Ascending aorta (tissue), 2 donors: ENCODE data around the gene NLK. TPM values are rescaled to one million over a fixed set of nuclear protein-coding genes. Genes with fewer than 3 reads are reported as not detected.

Experiments
- DNase-seq, 2 donors: peaks; one replicate each; pipeline ENCODE4 v3.0.0-alpha.2; 2019; ENCODE audit warnings: low spot score in 2 of 2
- H3K27ac ChIP-seq, 2 donors: fragments of 200-600 bp; sonication (generic); one replicate each; pipeline ENCODE4 v1.5.1; 2016 to 2017; ENCODE audit warnings: mild to moderate bottlenecking in 1 of 2
- H3K27me3 ChIP-seq: fragments of 200-600 bp; sonication (generic); one replicate; pipeline ENCODE4 v1.5.1; 2017
- H3K36me3 ChIP-seq, 2 donors: fragments of 200-600 bp; sonication (generic); one replicate each; pipeline ENCODE4 v1.5.1; 2016
- H3K4me1 ChIP-seq, 2 donors: fragments of 200-600 bp; sonication (generic); one replicate each; pipeline ENCODE4 v1.5.1; 2016 to 2017; ENCODE audit warnings: mild to moderate bottlenecking in 1 of 2
- H3K4me3 ChIP-seq, 2 donors: fragments of 200-600 bp; sonication (generic); one replicate each; pipeline ENCODE4 v1.5.1; 2016 to 2017; ENCODE audit warnings: mild to moderate bottlenecking in 1 of 2
- H3K9me3 ChIP-seq, 2 donors: fragments of 200-600 bp; sonication (generic); one replicate each; pipeline ENCODE4 v1.5.1; 2016
- intact Hi-C: fragments of 100-400 bp; cut with DNase I; formaldehyde crosslinking; loops from one replicate; pipeline ENCODE4 v1.15.1; 2023
- total RNA-seq: library from RNA; depleted of rRNA; stranded (reverse); fragments of >200 nt; gene quantifications from one replicate; pipeline ENCODE4 v1.1.0, GENCODE V29; 2016
- TF ChIP-seq, protein P1 (sequence below), 3 experiments: fragments of 200-600 bp in 2 of 3; fragments of 450-650 bp in 1 of 3; sonication (generic) in 2 of 3; IDR thresholded peaks; one replicate each; pipeline ENCODE4 v1.5.1; 2016 to 2019; ENCODE audit warnings: antibody characterized with exemption in 3 of 3, mild to moderate bottlenecking in 1 of 3, moderate library complexity in 1 of 3

The NLK gene
- total RNA-seq, 1 donor from 2014 or later = 37.8 TPM

GRCh38 chr17:28100936-28101335, 58.5 kb downstream of the NLK start:
- intact Hi-C loops = no loop called here
- no peak overlapping the region for H3K4me3 ChIP-seq
- H3K27ac ChIP-seq = no peak overlapping the region

DNA sequence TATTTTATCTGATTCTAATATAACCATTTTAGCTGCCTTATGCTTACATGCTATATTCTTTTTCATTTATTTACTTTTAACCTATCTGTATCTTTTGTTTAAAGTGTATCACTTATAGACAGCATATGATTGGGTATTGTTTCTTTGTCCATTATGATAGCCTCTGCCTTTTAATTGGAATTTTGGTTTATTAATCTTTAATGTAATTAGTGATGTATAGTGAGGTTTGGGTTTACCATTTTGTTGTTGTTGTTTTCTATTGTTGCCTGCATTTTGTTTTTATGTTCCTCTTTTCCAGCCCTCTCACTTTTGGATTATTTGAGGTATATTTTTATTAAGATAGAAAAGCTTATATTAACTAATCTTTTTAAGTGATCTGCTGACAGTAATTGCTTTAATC, 59.4 kb downstream of the NLK start:
- Histone ChIP-seq H3K4me3 (no peak overlapping the region), H3K9me3 (no peaks in the 10 kb centered on the region), H3K27me3 (no peaks in the 10 kb centered on the region), H3K27ac (no peak overlapping the region), H3K4me1 (no peaks in the 10 kb centered on the region), H3K36me3 (no peaks in the 10 kb centered on the region)
- DNase-seq = no peak
- intact Hi-C loops = no loop called here
- TF ChIP-seq, protein P1, sequence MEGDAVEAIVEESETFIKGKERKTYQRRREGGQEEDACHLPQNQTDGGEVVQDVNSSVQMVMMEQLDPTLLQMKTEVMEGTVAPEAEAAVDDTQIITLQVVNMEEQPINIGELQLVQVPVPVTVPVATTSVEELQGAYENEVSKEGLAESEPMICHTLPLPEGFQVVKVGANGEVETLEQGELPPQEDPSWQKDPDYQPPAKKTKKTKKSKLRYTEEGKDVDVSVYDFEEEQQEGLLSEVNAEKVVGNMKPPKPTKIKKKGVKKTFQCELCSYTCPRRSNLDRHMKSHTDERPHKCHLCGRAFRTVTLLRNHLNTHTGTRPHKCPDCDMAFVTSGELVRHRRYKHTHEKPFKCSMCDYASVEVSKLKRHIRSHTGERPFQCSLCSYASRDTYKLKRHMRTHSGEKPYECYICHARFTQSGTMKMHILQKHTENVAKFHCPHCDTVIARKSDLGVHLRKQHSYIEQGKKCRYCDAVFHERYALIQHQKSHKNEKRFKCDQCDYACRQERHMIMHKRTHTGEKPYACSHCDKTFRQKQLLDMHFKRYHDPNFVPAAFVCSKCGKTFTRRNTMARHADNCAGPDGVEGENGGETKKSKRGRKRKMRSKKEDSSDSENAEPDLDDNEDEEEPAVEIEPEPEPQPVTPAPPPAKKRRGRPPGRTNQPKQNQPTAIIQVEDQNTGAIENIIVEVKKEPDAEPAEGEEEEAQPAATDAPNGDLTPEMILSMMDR (IDR thresholded peaks at IDR 0.05) = no peak

More at GRCh38 chr17:28100936-28101335, 58.5 kb downstream of the NLK start:
- no peaks in the 10 kb centered on the region for H3K27me3 ChIP-seq
- no peaks in the 10 kb centered on the region for H3K4me1 ChIP-seq
- H3K9me3 ChIP-seq = no peaks in the 10 kb centered on the region
- no peaks in the 10 kb centered on the region for H3K36me3 ChIP-seq
- no peak for DNase-seq
- TF ChIP-seq, protein P1 (IDR thresholded peaks at IDR 0.05) = no peak

DNA sequence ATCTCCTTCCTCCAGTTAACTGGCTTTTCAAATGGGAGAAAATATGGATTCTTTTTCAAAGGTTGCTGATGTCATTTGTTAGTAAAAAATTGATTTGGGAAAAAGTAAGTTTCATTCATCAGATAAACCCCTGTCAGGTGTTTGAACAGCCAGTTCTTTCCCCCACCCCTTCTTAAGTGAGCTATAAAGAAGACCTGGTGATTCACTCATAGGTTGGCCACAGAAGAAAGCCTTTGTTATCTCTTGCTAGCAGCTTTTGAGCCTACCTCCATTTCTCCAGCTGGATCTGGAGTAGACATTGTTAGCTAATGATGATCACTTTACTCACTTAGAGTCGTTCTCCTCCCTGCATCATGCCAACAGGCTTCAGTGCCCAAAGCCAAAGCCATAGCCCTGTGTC, 63.0 kb downstream of the NLK start:
- no peak for DNase-seq
- Histone ChIP-seq H3K9me3 (no peaks in the 10 kb centered on the region), H3K4me3 (no peak overlapping the region), H3K36me3 (no peaks in the 10 kb centered on the region), H3K27me3 (no peaks in the 10 kb centered on the region), H3K27ac (no peak overlapping the region), H3K4me1 (no peaks in the 10 kb centered on the region)
- intact Hi-C loops = no loop called here
- TF ChIP-seq, protein P1 (IDR thresholded peaks at IDR 0.05) = no peak

GRCh38 chr17:28110184-28110583, 67.7 kb downstream of the NLK start:
- Histone ChIP-seq H3K4me1 (peaks cover 0 to 8% of the 10 kb centered on the region in 2 donors), H3K27ac (no peak overlapping the region), H3K27me3 (no peaks in the 10 kb centered on the region), H3K9me3 (no peaks in the 10 kb centered on the region), H3K4me3 (no peak overlapping the region), H3K36me3 (no peaks in the 10 kb centered on the region)
- intact Hi-C loops = no loop called here
- DNase-seq = no peak
- TF ChIP-seq, protein P1 (IDR thresholded peaks at IDR 0.05) = no peak

DNA sequence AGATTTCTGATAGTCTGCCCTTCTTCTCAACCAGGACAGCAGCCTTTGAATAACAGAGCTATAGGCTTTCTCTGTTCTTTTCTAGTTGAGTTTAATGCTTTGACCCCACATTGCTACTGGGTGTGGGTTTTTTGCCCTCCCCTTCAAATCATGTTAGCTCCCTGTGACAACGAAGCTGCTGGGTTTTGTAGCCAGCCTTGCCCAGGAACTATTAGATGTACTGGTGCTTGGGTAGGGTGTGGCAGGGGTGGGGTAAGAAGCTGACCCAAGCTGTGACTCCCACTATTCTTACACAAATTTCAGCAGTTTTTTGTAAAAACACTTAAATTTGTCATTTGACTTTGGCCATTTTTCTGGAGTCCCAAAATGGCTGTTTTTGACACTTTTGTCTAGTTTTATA, 69.7 kb downstream of the NLK start:
- Histone ChIP-seq H3K4me1 (peaks cover 0 to 8% of the 10 kb centered on the region in 2 donors), H3K27me3 (no peaks in the 10 kb centered on the region), H3K27ac (no peak overlapping the region), H3K9me3 (no peaks in the 10 kb centered on the region), H3K4me3 (no peak overlapping the region), H3K36me3 (no peaks in the 10 kb centered on the region)
- TF ChIP-seq, protein P1 (IDR thresholded peaks at IDR 0.05) = no peak
- intact Hi-C loops = no loop called here
- no peak for DNase-seq

GRCh38 chr17:28112606-28113005, 70.1 kb downstream of the NLK start:
- Histone ChIP-seq H3K27me3 (no peaks in the 10 kb centered on the region), H3K9me3 (no peaks in the 10 kb centered on the region), H3K27ac (no peak overlapping the region), H3K36me3 (no peaks in the 10 kb centered on the region), H3K4me1 (peaks cover 0 to 8% of the 10 kb centered on the region in 2 donors), H3K4me3 (no peak overlapping the region)
- no peak for DNase-seq
- intact Hi-C loops = no loop called here
- TF ChIP-seq, protein P1 (IDR thresholded peaks at IDR 0.05) = no peak
